GM23338 (cell line): ENCODE results near the gene CASP8. TPM values are rescaled to one million over a fixed set of nuclear protein-coding genes. Genes with fewer than 3 reads are reported as not detected.

Experiments
- ATAC-seq: fragments of 200-7000 bp; cut with Tn5 transposase; 3 replicates; pipeline ENCODE4 v1.9.1; 2020
- DNase-seq: peaks from one replicate; pipeline ENCODE4 v3.0.0-alpha.2; 2015; ENCODE audit warnings: low spot score
- H2AFZ ChIP-seq: fragments of 200-600 bp; sonication (generic); 2 replicates; pipeline ENCODE4 v1.8.0; 2016; ENCODE audit warnings: antibody characterized with exemption, mild to moderate bottlenecking, moderate library complexity
- H3F3A ChIP-seq: fragments of 200-600 bp; sonication (generic); replicated peaks from 2 replicates; pipeline ENCODE4 v1.8.0; 2017; ENCODE audit warnings: antibody characterized with exemption, mixed run types, low read depth
- H3K27ac ChIP-seq: fragments of 200-600 bp; sonication (generic); 2 replicates; pipeline ENCODE4 v1.6.1; 2016; ENCODE audit warnings: low read depth
- H3K27me3 ChIP-seq: fragments of 200-600 bp; sonication (generic); 2 replicates; pipeline ENCODE4 v1.8.0; 2016; ENCODE audit warnings: mild to moderate bottlenecking, mixed run types, moderate library complexity; ENCODE audit not compliant: insufficient read depth
- H3K36me3 ChIP-seq: fragments of 200-600 bp; sonication (generic); 2 replicates; pipeline ENCODE4 v1.8.0; 2016; ENCODE audit warnings: mild to moderate bottlenecking; ENCODE audit not compliant: insufficient read depth
- H3K4me1 ChIP-seq: fragments of 200-600 bp; sonication (generic); 2 replicates; pipeline ENCODE4 v1.8.0; 2016; ENCODE audit warnings: mild to moderate bottlenecking, moderate library complexity; ENCODE audit not compliant: insufficient read depth
- H3K4me2 ChIP-seq: fragments of 200-600 bp; sonication (generic); 2 replicates; pipeline ENCODE4 v1.7.1; 2017; ENCODE audit warnings: mixed run types
- H3K4me3 ChIP-seq: fragments of 200-600 bp; sonication (generic); 2 replicates; pipeline ENCODE4 v1.6.1; 2016; ENCODE audit warnings: mixed run types
- H3K79me2 ChIP-seq: fragments of 200-600 bp; sonication (generic); replicated peaks from 2 replicates; pipeline ENCODE4 v1.8.0; 2017; ENCODE audit warnings: mild to moderate bottlenecking; ENCODE audit not compliant: insufficient read depth
- H3K9me2 ChIP-seq: fragments of 200-600 bp; sonication (generic); 2 replicates; pipeline ENCODE4 v1.8.0; 2017; ENCODE audit not compliant: insufficient read depth
- H4K20me1 ChIP-seq: fragments of 200-600 bp; sonication (generic); replicated peaks from 2 replicates; pipeline ENCODE4 v1.8.0; 2017; ENCODE audit warnings: mild to moderate bottlenecking; ENCODE audit not compliant: insufficient read depth
- H3K27ac Mint-ChIP-seq: 2 replicates; pipeline ENCODE4 v1.8.0; 2020; ENCODE audit warnings: inconsistent platforms, mild to moderate bottlenecking, moderate library complexity, mixed read lengths
- H3K27me3 Mint-ChIP-seq: 3 replicates; pipeline ENCODE4 v1.8.0; 2022; ENCODE audit warnings: low read depth, mild to moderate bottlenecking, moderate library complexity, mixed read lengths, inconsistent platforms; ENCODE audit not compliant: insufficient read depth, poor library complexity
- H3K36me3 Mint-ChIP-seq: 3 replicates; pipeline ENCODE4 v1.8.0; 2021; ENCODE audit warnings: low read depth, mild to moderate bottlenecking, inconsistent platforms, moderate library complexity, mixed read lengths
- H3K4me1 Mint-ChIP-seq: 3 replicates; pipeline ENCODE4 v1.8.0; 2020; ENCODE audit warnings: mild to moderate bottlenecking, inconsistent platforms, mixed read lengths
- H3K4me3 Mint-ChIP-seq: 3 replicates; pipeline ENCODE4 v1.8.0; 2021; ENCODE audit warnings: moderate library complexity, mild to moderate bottlenecking, inconsistent platforms, mixed read lengths
- H3K9me3 Mint-ChIP-seq: 3 replicates; pipeline ENCODE4 v1.8.0; 2020; ENCODE audit warnings: moderate library complexity, mild to moderate bottlenecking, inconsistent platforms, mixed read lengths
- CREB1 ChIP-seq: fragments of 250-450 bp; sonication (Bioruptor Pico); IDR thresholded peaks from 2 replicates; pipeline ENCODE4 v1.5.0; 2020; ENCODE audit warnings: low read depth, mild to moderate bottlenecking, moderate library complexity
- EZH2 ChIP-seq: fragments of 200-600 bp; sonication (generic); IDR thresholded peaks from one replicate; pipeline ENCODE4 v1.8.0; 2017; ENCODE audit warnings: antibody characterized with exemption, mild to moderate bottlenecking, low read depth; ENCODE audit not compliant: unreplicated experiment
- EZH2phosphoT487 ChIP-seq: fragments of 200-600 bp; sonication (generic); IDR thresholded peaks from one replicate; pipeline ENCODE4 v1.8.1; 2018; ENCODE audit warnings: antibody characterized with exemption; ENCODE audit not compliant: unreplicated experiment
- JUNB ChIP-seq: IDR thresholded peaks from one replicate; pipeline ENCODE4 v1.6.1; 2016; ENCODE audit warnings: antibody characterized with exemption; ENCODE audit not compliant: unreplicated experiment
- NANOG ChIP-seq: IDR thresholded peaks from 2 replicates; pipeline ENCODE4 v1.6.1; 2016; ENCODE audit warnings: antibody characterized with exemption, borderline replicate concordance
- POLR2AphosphoS5 ChIP-seq: IDR thresholded peaks from 2 replicates; pipeline ENCODE4 v1.6.1; 2016; ENCODE audit warnings: antibody characterized with exemption, low read depth
- STAT1 ChIP-seq: IDR thresholded peaks from one replicate; pipeline ENCODE4 v1.6.1; 2016; ENCODE audit warnings: antibody characterized with exemption; ENCODE audit not compliant: unreplicated experiment
- ZNF114 ChIP-seq: fragments of 250-450 bp; sonication (Bioruptor Pico); IDR thresholded peaks from 2 replicates; pipeline ENCODE4 v1.5.0; 2020; ENCODE audit warnings: mild to moderate bottlenecking, moderate library complexity
- ZNF331 ChIP-seq: fragments of 250-450 bp; sonication (Bioruptor Pico); IDR thresholded peaks from 2 replicates; pipeline ENCODE4 v1.5.0; 2020; ENCODE audit warnings: low read depth, mild to moderate bottlenecking, moderate library complexity
- ZNF462 ChIP-seq: fragments of 250-450 bp; sonication (Bioruptor Pico); IDR thresholded peaks from 2 replicates; pipeline ENCODE4 v1.5.0; 2020; ENCODE audit warnings: mild to moderate bottlenecking, moderate library complexity
- polyA plus RNA-seq: library from polyadenylated mRNA; unstranded; fragments of >200 nt; fragmentation: Nextera tagmentation; extraction: Ambion mirVana; gene quantifications from 2 replicates; pipeline ENCODE4 v1.2.1, GENCODE V29; 2016
- total RNA-seq: library from RNA; depleted of rRNA; stranded (reverse); fragments of >200 nt; shearing (Covaris generic); gene quantifications from 2 replicates; pipeline ENCODE4 v1.2.3, GENCODE V29; 2014
- TF ChIP-seq, protein P1 (sequence below): IDR thresholded peaks from 2 replicates; pipeline ENCODE4 v1.6.1; 2016; ENCODE audit warnings: antibody characterized with exemption
- TF ChIP-seq, protein P2 (sequence below), 2 experiments: fragments of 200-600 bp in 1 of 2; sonication (generic) in 1 of 2; conservative IDR thresholded peaks; 2 replicates each; pipeline versions ENCODE4 v1.5.1 to v1.6.1; 2016 to 2017; ENCODE audit warnings: antibody characterized with exemption in 2 of 2, low read depth in 2 of 2, mild to moderate bottlenecking in 2 of 2, moderate library complexity in 1 of 2
- TF ChIP-seq, protein P3 (sequence below): IDR thresholded peaks from one replicate; pipeline ENCODE4 v1.6.1; 2018; ENCODE audit warnings: antibody characterized with exemption; ENCODE audit not compliant: unreplicated experiment

The CASP8 gene
- total and polyA plus RNA-seq, 2 experiments from 2014 or later: 2.3 to 3.6 TPM

DNA sequence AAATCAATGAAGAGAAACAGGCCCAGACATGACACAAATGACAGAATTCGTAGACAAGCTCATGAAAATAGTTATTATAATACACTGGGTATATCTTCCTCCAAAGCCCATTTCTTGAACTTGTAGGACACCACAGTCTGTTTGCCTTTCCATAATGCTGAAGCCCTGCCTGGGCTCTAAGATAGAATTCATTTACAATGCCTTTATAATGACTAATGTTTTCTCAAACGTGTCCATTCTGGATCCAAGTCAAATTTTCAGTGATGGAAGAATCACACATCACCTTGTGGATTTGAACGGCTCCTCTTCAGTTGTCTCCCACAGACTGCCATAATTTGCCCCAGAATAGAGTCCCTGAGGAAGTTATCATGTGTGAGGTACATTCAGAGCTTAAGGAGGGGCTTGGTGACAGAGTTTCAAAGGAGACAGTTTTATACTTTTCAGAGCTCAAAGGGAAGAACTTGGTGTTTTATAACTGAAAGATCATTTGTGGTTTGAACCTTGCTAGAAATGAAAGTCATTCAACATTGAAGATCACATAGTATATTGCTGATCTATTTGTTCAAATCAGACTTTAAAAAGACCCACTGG, 38.2 kb downstream of the CASP8 start:
- peaks cover 6% of the 10 kb centered on the region for H3K36me3 Mint-ChIP-seq
- ATAC-seq: no peak
- no peak for DNase-seq

More for the DNA sequence above, 38.2 kb downstream of the CASP8 start:
- H4K20me1 ChIP-seq: no peaks in the 10 kb centered on the region
- no peak overlapping the region for H3K27ac ChIP-seq
- H3K27me3 ChIP-seq: no peaks in the 10 kb centered on the region
- no peaks in the 10 kb centered on the region for H3K4me1 ChIP-seq
- H2AFZ ChIP-seq: no peak overlapping the region
- no peaks in the 10 kb centered on the region for H3K27me3 Mint-ChIP-seq
- no peak overlapping the region for H3K4me3 Mint-ChIP-seq
- no peaks in the 10 kb centered on the region for H3K79me2 ChIP-seq
- H3K4me3 ChIP-seq: no peak overlapping the region
- H3K27ac Mint-ChIP-seq: no peak overlapping the region
- H3K4me2 ChIP-seq: no peak overlapping the region
- H3K9me3 Mint-ChIP-seq: peaks cover 20% of the 10 kb centered on the region
- TF ChIP-seq JUNB (no peak), CREB1 (CRISPR knock-in tag) (no peak), EZH2 (no peak), ZNF331 (CRISPR knock-in tag) (no peak), NANOG (no peak), EZH2phosphoT487 (no peak), ZNF462 (CRISPR knock-in tag) (no peak), POLR2AphosphoS5 (no peak), ZNF114 (CRISPR knock-in tag) (no peak), STAT1 (no peak)
- TF ChIP-seq, protein P1, sequence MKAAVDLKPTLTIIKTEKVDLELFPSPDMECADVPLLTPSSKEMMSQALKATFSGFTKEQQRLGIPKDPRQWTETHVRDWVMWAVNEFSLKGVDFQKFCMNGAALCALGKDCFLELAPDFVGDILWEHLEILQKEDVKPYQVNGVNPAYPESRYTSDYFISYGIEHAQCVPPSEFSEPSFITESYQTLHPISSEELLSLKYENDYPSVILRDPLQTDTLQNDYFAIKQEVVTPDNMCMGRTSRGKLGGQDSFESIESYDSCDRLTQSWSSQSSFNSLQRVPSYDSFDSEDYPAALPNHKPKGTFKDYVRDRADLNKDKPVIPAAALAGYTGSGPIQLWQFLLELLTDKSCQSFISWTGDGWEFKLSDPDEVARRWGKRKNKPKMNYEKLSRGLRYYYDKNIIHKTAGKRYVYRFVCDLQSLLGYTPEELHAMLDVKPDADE: no peak
- TF ChIP-seq, protein P2, sequence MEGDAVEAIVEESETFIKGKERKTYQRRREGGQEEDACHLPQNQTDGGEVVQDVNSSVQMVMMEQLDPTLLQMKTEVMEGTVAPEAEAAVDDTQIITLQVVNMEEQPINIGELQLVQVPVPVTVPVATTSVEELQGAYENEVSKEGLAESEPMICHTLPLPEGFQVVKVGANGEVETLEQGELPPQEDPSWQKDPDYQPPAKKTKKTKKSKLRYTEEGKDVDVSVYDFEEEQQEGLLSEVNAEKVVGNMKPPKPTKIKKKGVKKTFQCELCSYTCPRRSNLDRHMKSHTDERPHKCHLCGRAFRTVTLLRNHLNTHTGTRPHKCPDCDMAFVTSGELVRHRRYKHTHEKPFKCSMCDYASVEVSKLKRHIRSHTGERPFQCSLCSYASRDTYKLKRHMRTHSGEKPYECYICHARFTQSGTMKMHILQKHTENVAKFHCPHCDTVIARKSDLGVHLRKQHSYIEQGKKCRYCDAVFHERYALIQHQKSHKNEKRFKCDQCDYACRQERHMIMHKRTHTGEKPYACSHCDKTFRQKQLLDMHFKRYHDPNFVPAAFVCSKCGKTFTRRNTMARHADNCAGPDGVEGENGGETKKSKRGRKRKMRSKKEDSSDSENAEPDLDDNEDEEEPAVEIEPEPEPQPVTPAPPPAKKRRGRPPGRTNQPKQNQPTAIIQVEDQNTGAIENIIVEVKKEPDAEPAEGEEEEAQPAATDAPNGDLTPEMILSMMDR (conservative IDR thresholded peaks at IDR 0.05; ENCODE audit: low read depth in 2 of 2): no peak
- TF ChIP-seq, protein P3, sequence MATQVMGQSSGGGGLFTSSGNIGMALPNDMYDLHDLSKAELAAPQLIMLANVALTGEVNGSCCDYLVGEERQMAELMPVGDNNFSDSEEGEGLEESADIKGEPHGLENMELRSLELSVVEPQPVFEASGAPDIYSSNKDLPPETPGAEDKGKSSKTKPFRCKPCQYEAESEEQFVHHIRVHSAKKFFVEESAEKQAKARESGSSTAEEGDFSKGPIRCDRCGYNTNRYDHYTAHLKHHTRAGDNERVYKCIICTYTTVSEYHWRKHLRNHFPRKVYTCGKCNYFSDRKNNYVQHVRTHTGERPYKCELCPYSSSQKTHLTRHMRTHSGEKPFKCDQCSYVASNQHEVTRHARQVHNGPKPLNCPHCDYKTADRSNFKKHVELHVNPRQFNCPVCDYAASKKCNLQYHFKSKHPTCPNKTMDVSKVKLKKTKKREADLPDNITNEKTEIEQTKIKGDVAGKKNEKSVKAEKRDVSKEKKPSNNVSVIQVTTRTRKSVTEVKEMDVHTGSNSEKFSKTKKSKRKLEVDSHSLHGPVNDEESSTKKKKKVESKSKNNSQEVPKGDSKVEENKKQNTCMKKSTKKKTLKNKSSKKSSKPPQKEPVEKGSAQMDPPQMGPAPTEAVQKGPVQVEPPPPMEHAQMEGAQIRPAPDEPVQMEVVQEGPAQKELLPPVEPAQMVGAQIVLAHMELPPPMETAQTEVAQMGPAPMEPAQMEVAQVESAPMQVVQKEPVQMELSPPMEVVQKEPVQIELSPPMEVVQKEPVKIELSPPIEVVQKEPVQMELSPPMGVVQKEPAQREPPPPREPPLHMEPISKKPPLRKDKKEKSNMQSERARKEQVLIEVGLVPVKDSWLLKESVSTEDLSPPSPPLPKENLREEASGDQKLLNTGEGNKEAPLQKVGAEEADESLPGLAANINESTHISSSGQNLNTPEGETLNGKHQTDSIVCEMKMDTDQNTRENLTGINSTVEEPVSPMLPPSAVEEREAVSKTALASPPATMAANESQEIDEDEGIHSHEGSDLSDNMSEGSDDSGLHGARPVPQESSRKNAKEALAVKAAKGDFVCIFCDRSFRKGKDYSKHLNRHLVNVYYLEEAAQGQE: no peak
- H3K4me1 Mint-ChIP-seq: no peaks in the 10 kb centered on the region; the same call in 2 of the 3 replicates
- no peaks in the 10 kb centered on the region for H3K9me2 ChIP-seq
- H3F3A ChIP-seq: no peaks in the 10 kb centered on the region
- no peaks in the 10 kb centered on the region for H3K36me3 ChIP-seq
